GM19395 (cell line): ENCODE measurements around the gene CLSTN2.

Experiments used
- ATAC-seq: cut with Tn5 transposase; IDR thresholded peaks from one replicate; pipeline ENCODE4 v1.9.1; 2021; ENCODE audit warnings: mild to moderate bottlenecking, moderate library complexity; ENCODE audit not compliant: unreplicated experiment

The CLSTN2 gene

DNA sequence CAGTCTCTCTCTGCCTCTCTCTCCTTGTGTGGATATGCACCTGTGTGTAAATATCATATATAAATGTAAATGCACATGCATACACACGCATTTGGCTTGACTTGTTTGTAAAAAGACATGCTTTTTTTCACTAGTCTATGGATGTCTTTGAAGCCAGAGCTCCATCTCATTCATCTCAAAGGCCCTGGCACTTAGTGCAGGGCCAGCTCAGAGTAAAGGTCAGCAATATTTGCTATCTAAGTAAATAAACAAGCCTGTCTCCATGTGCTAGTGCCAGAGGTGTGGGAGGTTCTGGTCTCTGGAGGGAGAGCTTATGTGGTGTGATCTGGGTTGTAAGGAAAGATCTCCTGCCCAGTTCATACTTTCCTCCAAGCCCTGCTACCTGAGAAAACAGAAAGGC is 5.6 kb downstream of the CLSTN2 start:
- no peak for ATAC-seq

DNA sequence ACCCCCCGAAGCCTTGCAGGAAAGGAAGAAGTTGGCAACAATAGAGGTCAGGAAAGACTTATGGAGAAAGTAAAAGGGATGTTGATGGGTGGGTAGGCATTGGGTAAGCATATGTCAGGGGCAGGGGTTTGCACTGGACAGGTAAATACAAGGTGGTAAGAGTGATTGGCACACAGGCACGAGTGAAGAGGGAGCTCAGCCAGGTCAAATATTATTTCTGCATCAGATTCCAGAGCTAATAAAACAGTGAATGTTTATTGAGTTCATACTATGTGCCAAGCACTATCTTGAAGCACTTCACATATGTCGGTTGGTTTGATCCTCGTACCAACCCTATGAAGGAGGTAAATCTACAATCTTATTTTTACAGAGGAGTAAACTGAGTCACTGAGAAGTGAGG is 6.6 kb downstream of the CLSTN2 start:
- ATAC-seq: no peak

DNA sequence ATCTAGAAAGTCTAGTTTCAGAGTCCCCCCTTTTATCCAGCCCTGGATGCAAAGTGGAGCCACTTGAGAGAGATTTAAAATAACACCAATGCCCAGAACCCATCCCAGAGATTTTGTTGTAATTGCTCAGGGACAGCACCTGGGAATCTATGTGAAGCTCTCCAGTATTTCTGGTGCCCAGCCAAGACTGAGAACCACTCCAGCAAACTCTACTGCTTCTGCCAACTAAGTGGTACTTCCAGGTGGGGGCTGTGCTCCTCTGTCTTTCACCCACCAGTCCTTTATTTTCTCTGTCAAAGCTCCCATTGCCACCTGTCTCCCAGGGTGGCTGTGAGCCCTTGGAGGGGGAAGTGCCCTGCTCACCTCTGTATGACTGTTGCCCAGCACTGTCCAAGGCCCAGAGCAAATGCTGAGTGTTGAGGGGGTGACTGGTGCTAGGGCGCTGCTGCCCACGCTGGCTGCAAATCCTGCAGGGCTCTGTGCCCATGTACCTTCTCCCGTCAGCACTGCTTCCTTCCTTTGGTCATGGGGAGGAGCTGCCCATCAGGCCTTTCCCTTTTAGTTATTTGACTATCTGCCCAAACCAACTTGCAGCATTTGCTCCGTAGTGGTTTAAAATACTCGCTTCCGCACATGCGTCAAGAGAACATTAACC is 9.4 kb downstream of the CLSTN2 start:
- no peak for ATAC-seq

DNA sequence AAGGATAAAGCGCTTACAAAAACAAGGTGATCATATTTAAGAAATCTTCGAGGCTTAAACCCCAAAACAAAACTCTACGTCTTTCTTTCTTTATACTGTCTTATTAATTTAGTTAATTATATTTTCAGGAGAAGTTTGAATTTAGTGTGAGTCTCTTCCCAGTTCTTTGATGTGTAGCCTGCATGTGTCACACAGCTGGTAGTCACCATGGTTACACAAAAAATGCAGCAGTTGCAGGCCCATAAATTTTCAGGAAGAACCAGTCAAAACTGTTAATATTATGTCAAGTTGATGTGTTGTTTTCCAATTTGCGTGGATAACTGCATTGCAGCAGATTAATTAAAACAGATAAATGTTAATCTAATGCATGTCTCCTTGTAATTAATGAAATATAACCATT is 10.4 kb downstream of the CLSTN2 start:
- no peak for ATAC-seq

DNA sequence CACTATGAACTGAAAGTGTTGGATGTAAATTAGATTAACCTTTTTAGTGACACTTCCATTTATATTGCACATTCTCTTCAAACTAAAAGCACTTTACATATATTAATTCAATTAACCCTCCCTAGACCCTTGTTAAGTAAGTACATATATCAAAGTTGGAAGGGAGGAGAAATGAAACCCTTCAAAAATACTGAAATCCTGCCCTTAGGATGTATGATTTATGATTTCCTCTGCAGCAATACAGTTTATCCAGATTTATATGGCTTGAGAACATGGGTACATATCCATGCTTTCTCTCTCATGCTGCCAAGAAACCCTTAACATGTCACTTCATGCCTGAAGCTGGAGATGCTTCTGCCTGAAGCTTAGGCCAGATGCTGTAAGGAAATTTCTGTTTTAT is 11.0 kb downstream of the CLSTN2 start:
- no peak for ATAC-seq

DNA sequence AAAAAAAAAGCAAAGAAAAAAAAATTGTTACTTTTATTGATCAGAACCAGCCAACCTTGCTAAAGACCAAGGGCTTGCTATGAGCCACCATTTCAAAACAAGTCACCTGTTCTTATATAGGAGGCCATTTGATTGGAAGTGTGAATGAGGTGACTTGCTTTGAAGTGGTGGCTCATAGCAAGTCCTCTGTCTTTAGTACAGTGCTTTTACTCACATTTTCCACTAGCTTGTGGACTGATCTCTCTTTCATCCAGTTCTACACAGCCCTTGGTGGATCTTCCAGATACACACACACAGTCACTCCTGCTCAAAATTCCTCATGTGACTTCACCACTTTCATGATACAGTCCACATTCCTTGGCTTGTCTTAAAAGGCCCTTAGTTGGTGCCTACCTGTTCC is 13.5 kb downstream of the CLSTN2 start:
- ATAC-seq: no peak

DNA sequence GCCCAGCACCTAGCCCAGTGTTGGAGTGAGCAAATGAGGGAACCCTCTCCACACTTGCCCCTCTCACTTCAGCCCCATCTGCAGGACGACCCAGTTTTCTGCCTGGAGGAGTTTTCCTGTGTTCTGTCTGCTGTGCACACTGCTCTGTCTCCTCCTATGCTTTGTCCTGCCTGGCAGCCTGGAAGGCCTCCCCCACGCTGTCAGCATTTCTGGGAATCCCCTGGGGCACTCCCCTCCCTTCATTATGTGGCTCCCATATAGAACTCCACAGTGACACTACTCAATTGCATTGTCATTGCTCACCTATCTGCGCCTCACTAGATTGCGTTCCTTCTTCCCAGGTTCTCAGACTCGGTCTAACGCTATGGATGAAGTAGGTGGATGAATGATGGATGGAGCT is 13.9 kb downstream of the CLSTN2 start:
- ATAC-seq: no peak

DNA sequence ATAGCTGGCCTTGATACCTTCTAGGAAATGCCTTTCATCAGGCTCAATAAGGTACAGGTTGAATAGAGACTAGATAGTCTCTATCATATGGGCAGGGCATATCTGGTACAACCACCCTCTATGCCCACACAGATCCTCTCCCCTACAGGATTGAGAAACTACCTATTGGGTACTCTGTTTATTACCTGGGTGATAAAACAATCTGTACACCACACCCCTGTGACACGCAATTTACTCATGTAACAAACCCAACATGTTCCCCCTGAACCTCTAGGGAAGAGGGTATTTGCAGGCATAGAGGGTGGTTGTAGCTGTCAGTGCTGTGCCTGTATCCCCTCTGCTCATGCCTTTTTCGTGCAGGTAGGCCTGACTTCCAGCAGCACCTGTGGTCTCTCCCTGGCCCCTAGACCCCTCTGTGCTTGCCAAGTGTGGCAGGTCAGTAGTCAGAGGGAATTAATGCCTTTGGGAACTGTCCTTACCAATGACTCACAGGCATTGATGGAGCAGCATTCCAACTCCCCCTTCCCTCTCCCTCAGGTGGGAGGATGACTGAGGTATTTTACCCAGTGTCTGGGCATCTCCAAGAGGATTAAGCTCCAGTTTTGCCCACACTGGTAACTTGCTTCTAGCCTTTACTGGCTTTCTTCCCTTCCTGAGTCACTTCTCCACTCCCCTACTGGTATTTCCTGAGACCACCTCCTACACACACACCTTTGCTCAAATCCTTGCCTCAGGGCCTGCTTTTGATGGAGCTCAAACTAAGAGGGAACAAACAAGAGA is 18.3 kb downstream of the CLSTN2 start:
- no peak for ATAC-seq

DNA sequence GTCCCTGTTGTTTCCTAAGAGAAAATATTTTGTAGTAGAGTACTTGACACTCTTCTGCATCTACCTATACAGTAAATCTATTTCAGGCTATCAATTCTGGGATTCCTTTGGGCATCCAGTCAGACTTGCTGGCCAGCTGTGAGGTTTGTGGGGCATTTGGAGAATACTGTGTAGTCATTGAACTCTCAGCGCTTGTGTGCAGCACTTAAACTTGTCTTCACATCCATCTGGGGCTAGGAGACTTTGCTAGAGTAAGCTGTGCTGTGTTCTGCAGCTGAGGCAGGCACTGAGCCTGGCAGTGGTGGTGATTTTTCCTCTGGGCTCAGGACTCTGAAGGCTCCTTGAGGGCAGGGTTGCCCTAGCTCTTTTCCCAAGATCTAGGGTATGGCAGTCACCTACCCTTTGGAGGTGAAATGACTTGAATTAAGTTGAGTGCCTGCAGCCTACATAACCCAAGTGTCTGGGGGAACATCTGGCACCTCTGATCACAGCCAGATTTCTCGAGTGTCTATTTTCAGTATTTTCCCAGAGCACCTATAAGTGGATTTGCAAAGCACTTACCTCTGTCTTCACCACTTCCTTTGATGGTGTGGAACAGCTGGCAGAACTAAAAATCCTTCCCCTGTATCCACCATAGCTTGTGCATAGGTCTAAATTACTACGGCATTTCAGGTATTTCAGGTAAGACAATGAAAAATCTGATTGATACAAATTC is 19.3 kb downstream of the CLSTN2 start:
- no peak for ATAC-seq

DNA sequence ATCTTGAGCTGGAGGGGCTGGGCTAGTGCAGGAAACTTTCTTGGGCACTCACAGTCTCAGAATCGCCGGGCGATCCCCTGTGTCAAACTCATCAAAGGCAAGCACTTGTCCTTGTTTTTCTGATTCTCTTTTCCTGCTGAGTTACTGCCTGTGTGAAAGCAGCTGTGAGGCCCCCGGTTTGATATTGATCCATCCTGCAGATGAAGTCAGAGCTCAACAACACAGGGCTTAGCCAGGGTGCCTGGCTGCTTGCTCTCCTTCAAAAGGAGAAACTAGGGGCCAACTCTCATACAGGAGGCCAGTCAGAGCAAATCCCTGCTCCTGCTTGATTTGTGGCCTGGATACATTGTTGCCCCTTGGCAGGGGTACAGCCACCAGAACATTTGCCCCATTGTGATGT is 22.9 kb downstream of the CLSTN2 start:
- ATAC-seq: no peak

DNA sequence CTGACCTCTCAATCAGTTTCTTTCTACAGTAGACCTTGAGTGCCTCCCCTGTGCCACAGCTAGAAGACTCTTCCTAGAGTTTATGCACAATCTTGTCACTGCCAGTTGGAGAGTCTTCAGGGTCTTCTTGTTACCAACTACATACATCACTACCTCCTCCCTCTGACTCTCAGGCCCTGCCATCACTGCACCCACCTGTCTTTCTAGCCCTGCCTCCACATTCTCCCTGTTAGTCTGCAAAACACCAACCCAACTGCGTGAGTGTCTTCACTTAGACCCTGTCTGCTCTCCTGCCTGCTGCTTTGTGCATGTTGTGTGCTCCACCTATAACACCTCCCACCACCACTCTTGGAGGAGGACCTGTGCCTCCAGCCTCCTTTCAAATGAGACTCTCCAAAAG is 34.4 kb downstream of the CLSTN2 start:
- no peak for ATAC-seq

DNA sequence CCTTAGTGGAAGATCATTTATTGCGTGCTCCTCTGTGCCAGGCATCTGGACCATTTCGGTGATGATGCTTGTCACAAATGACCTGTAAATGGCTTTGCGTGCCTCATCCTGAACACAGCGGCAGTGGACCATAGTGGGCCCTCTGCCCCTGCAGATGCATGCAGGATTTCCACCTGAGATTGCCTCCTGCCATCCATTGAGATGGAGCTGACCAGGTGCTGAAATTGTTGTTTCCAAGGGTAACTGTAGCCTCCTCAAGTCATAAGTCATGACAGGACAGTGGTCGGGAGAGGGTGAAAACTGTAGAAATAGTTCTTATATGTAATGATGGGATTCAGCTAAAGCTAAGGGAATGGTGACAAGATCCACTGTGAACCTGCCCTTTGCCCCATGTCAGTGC is 35.5 kb downstream of the CLSTN2 start:
- no peak for ATAC-seq

DNA sequence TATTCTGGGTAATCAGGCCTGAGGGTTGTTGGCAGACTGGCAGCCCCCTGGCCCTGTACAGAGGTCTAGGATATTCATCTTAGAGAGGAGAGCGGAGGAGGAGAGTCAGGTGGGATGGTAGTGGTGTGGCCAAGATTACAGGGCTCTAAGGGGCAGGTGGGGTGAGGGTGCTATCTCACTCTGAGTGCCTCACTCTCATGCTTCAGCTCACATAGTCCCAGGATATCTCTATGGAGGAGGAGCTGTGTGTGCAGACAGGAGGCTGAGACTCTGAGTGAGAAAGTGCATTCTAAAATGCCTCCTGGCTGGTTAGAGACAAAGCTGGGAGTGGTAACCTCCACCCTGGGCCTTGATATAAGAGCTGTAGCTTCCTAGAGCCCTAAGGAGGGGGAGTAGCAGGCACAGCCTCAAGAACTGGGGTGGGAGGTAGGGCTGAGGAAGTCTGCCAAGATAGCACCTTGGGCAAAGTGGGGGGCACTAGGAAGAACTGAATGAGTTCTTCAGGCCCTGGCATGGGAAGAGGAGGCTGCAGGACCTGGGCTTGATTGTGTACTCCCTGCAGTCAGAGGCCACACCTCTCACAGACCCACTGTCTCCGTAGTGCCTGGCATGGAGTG is 39.9 kb downstream of the CLSTN2 start:
- ATAC-seq: no peak

DNA sequence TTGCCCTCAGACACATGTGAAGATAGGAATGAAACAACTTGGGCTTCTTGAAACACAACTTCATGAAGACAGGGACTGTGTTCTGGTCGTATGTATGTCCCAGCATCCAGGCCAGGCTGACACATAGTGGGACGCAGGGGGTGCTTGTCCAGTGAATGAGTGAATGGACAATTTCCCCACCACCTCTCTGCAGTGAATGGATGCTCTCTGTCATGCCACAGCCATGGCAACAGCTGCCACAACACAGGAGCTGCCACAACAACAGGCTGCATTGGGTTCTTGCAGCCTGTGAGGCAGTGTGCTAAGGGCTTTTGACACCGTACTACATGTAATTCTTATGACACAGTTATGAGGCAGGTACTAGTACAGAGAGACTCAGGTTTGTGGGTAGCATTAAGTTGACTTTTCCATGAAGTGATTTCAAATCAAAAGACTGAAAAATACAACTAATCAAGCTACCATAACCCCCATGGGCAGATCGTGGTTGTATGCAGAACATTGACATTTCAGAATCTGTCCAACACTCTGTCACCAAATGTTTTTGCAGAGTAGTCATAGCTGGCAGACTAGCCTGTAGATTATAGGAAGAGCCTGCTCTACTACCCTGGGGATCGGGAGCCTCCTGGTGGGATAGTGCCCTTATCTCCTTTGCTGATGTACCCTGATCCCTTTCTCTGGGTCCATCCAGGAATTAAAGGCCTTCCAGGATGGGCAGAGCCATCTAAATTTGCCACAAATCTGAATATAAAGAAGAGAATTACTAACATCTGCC is 40.8 kb downstream of the CLSTN2 start:
- ATAC-seq: no peak

DNA sequence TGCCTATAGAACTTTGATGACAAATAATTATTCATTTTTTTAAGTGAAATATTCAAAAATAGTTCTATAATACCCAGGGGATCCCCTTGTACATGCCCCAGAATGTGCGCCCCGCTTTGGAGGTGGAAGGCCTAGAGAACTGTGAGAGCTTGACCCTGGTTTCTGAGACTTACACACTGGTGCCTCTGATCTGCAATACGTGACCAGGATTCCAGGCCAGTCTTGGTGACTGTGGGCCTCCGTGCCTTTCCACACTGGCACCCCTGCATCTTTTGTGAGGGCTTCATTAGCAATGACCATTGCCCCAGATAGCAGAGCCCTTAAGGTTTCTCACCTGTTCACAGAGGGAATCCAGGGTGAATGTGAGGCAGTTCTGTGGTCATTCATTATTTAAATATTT is 44.0 kb downstream of the CLSTN2 start:
- ATAC-seq: no peak

DNA sequence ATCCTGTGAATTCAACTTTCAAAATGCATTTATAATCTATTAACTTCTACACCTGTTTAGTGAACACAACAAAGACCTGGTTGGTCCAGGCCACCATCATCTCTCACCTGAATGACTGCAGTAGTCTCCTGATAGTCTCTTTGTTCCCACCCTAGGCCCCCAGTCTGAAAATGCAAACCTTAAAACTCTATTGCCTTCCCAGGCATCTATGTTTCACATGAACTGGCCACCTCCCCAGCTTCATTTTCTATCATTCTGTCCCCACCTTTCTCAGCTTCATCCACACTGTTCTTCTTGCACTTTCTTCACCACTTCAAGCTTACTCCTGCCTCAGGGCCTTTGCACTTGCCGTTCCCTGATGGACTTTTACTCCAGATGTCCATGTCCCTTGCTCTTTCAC is 45.0 kb downstream of the CLSTN2 start:
- ATAC-seq: no peak

DNA sequence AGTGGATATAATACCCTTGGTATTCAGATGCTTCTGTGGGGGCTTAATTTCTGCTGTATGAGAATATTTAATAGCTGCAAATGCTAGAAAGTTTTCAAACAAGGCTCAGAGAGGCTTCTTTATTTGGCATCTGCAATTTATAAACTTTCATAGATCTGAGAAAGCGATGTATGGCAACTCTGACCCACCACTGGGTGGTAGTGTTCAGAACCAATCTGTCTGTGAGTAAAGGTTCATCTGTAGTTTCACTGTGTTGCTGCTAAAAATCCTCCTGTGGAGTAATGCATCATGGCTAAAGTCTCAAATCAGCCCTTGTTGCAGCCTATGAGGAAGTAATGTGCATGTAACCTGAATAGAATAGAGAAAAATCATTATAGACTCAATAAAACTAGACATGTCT is 47.4 kb downstream of the CLSTN2 start:
- no peak for ATAC-seq

DNA sequence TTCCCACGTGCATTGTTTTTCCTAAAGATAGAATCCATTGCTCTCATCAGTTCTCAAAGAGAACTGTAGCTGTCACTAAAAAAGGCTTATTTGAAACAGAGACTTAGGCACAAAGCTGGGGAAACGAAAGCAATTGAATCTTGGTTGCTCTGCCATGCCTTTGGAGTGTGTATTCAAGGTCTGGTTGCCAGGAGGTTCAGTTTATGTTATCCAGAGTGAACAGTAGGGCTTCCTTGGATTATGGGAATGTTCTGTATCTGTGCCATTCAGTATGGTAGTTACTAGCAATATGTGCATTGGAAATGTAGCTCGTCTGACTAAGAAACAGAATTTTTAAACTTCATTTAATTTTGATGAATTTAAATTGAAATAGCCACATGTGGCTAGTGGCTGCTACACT is 50.6 kb downstream of the CLSTN2 start:
- no peak for ATAC-seq

DNA sequence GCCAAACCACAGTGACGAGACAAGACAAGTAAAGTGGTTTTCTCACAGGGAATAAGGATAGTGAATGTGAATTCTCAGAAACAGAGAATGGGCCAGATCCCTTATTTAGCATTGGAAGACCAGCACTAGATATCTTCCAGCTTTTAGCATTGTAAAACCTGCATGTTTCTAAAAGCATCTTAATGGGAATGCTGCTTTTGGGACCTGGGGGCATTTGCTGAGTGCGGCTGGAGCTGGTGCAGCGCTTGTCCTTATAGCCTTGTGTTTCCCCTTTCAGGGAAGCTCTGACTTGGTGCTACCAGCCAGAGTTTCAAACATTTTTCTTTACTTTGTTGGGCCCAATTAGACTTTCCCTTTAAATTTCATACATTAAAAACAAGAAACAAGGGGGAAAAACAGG is 52.9 kb downstream of the CLSTN2 start:
- no peak for ATAC-seq

DNA sequence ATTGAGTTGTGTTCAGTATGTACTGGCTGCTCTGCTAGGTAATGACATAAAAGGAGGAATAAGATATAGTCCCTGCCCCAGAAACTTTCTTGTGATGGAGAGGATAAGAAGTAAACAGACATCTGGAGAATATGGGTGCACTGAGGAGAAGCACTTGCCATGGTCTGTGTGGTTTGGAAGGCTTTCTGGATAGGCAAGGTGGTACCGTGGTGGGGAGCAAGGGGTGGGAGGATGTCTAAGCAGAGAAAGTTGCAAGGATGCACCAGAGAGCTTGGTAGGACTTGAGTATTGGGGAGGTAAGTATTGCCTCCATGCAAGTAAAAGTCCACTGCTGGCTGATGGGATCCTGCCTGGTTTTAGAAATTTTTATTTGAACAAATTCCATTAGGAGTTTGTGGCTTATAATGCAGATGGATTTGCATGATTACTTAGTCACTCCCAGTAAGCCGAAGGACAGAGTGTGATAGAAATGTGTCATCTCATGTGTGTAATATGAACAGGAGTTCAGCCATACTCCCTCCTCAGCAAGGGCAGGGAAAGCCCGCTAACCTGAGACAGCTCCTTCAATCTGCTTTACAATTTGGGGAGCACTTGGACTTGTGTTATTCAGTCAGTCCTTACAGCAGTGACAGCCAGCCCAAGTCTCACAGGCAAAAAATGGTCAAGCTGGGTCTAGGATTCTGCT is 53.6 kb downstream of the CLSTN2 start:
- no peak for ATAC-seq
